MCF 10A (cell line): ENCODE results near the gene TMEM94. TPM values are rescaled to one million over a fixed set of nuclear protein-coding genes. Genes with fewer than 3 reads are reported as not detected.

ENCODE experiments used
- BruUV-seq: library from RNA; stranded (reverse); fragments of 400-500 nt; replicated peaks from 2 replicates; lab custom pipeline; 2021; lab: Mats Ljungman, UMichigan
- CTCF ChIA-PET: fragments of 300-600 bp; sonication (Branson Sonifier 250); formaldehyde crosslinking; extraction: SDS; loops from one replicate; lab custom pipeline; 2021; ENCODE audit warnings: antibody characterized with exemption, inconsistent platforms; lab: Yijun Ruan, JAX
- POLR2A ChIA-PET: fragments of 300-600, 350-650 bp; sonication (Branson Sonifier 250); formaldehyde crosslinking; extraction: SDS; loops from one replicate; lab custom pipeline; 2020; ENCODE audit warnings: antibody characterized with exemption, inconsistent platforms; lab: Yijun Ruan, JAX
- DNase-seq: peaks from one replicate; pipeline ENCODE4 v3.0.0-alpha.2; 2018; ENCODE audit not compliant: unreplicated experiment
- H3K27ac Mint-ChIP-seq: one replicate; pipeline ENCODE4 v1.8.0; 2022; ENCODE audit warnings: mild to moderate bottlenecking, low read depth, mixed read lengths; ENCODE audit not compliant: unreplicated experiment
- H3K27me3 Mint-ChIP-seq: one replicate; pipeline ENCODE4 v1.8.0; 2022; ENCODE audit warnings: mixed read lengths; ENCODE audit not compliant: insufficient read depth, unreplicated experiment
- H3K36me3 Mint-ChIP-seq: one replicate; pipeline ENCODE4 v1.8.0; 2022; ENCODE audit warnings: mild to moderate bottlenecking, moderate library complexity, mixed read lengths; ENCODE audit not compliant: insufficient read depth, unreplicated experiment
- H3K4me1 Mint-ChIP-seq: one replicate; pipeline ENCODE4 v1.8.0; 2022; ENCODE audit warnings: mixed read lengths; ENCODE audit not compliant: insufficient read depth, unreplicated experiment
- H3K4me3 Mint-ChIP-seq: one replicate; pipeline ENCODE4 v1.8.0; 2022; ENCODE audit warnings: mild to moderate bottlenecking, moderate library complexity, mixed read lengths; ENCODE audit not compliant: unreplicated experiment
- H3K9me3 Mint-ChIP-seq: one replicate; pipeline ENCODE4 v1.8.0; 2022; ENCODE audit warnings: mixed read lengths; ENCODE audit not compliant: unreplicated experiment
- intact Hi-C: fragments of 100-400 bp; cut with micrococcal nuclease; formaldehyde crosslinking; loops from 2 replicates; pipeline ENCODE4 v1.14.1; 2022
- total RNA-seq: library from RNA; stranded (reverse); gene quantifications from 2 replicates; pipeline ENCODE4 v1.2.3, GENCODE V29; 2022
- TF ChIP-seq, protein P1 (sequence below): fragments of 200-600 bp; IDR thresholded peaks from one replicate; pipeline ENCODE4 v1.8.0; 2022; ENCODE audit warnings: antibody characterized with exemption, mild to moderate bottlenecking; ENCODE audit not compliant: unreplicated experiment

Gene TMEM94
- total RNA-seq, 1 experiment from 2014 or later, result 42.8 TPM

DNA sequence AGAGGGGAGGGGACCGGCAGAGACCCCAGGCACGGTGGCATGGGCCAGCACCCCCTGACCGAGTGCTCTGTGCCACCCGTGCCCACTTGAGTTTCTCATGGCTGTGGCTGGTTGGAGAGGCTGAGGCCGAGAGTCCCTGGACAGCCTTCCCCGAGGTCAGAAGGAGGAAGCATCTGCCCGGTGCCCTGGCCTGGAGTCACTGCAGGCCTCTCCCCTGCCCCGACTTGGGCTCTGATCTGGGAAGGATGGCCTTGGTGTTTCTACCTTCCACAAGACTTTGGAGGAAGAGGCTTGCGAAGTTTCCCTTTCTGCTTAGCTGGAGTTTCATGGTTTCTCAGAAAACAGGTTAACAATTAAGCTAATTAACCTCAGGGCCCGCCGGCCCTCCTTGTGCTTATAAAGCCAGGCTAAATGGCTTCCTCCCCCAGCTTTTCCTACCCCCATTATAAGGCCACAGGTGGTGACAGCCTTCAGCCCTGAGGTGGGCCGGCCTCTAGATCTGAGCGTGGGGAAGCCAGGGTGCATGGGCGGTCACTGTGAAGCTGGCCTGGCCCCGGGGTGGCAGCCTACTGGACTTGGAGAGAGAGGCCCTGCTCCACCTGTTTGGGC is 86.4 kb downstream of the TMEM94 start:
- no peak for DNase-seq
- no peaks in the 10 kb centered on the region for H3K9me3 Mint-ChIP-seq
- no peaks in the 10 kb centered on the region for H3K4me1 Mint-ChIP-seq
- POLR2A ChIA-PET, result interaction anchor here (0.7 kb wide), 1 partner anchor 355 kb away, joined by 3 read pairs; no protein-coding TSS in a partner anchor
- no peak overlapping the region for H3K27ac Mint-ChIP-seq
- H3K36me3 Mint-ChIP-seq, result no peaks in the 10 kb centered on the region
- no peaks in the 10 kb centered on the region for H3K27me3 Mint-ChIP-seq
- BruUV-seq, result no TSS peak
- intact Hi-C loops, result no loop called here
- H3K4me3 Mint-ChIP-seq, result no peak overlapping the region
- TF ChIP-seq, protein P1, sequence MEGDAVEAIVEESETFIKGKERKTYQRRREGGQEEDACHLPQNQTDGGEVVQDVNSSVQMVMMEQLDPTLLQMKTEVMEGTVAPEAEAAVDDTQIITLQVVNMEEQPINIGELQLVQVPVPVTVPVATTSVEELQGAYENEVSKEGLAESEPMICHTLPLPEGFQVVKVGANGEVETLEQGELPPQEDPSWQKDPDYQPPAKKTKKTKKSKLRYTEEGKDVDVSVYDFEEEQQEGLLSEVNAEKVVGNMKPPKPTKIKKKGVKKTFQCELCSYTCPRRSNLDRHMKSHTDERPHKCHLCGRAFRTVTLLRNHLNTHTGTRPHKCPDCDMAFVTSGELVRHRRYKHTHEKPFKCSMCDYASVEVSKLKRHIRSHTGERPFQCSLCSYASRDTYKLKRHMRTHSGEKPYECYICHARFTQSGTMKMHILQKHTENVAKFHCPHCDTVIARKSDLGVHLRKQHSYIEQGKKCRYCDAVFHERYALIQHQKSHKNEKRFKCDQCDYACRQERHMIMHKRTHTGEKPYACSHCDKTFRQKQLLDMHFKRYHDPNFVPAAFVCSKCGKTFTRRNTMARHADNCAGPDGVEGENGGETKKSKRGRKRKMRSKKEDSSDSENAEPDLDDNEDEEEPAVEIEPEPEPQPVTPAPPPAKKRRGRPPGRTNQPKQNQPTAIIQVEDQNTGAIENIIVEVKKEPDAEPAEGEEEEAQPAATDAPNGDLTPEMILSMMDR, result no peak
- CTCF ChIA-PET, result no interaction called here

GRCh38 chr17:75544250-75544649 is 87.8 kb downstream of the TMEM94 start:
- DNase-seq, result no peak
- no peaks in the 10 kb centered on the region for H3K9me3 Mint-ChIP-seq
- H3K27me3 Mint-ChIP-seq, result no peaks in the 10 kb centered on the region
- intact Hi-C loops, result no loop called here
- H3K27ac Mint-ChIP-seq, result no peak overlapping the region
- TF ChIP-seq, protein P1, result no peak
- no peaks in the 10 kb centered on the region for H3K4me1 Mint-ChIP-seq
- BruUV-seq, result no TSS peak
- CTCF ChIA-PET, result no interaction called here
- POLR2A ChIA-PET, result no interaction called here
- H3K36me3 Mint-ChIP-seq, result peaks cover 4% of the 10 kb centered on the region
- no peak overlapping the region for H3K4me3 Mint-ChIP-seq

DNA sequence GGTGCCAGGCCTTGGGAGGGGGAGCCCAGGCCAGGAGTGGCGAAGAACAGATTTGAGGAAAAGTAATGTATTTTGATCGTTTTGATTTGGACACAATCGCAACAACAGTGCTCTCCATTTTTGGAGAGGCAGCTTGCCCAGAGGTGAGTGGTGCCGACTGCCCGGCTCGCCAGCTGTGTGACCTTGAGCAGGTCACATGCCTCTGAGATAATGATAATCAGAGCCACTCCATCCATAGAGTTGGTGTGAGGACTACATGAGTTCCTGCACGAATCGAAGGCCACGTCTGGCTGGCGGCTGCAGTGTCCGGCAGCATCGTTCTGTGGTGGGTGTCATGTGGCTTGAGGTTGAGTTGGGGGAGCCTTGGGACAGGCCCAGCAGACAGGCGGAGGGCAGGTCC is 89.7 kb downstream of the TMEM94 start:
- Mint-ChIP-seq H3K4me3 (no peak overlapping the region), H3K27me3 (no peaks in the 10 kb centered on the region), H3K4me1 (no peaks in the 10 kb centered on the region), H3K36me3 (peaks cover 4% of the 10 kb centered on the region), H3K9me3 (no peaks in the 10 kb centered on the region), H3K27ac (no peak overlapping the region)
- POLR2A ChIA-PET, result no interaction called here
- TF ChIP-seq, protein P1, result no peak
- intact Hi-C loops, result no loop called here
- no TSS peak for BruUV-seq
- CTCF ChIA-PET, result interaction anchor here (0.6 to 1.7 kb wide), 2 partner anchors 11 to 15 kb away, joined by 3 read pairs; no protein-coding TSS in a partner anchor
- no peak for DNase-seq

DNA sequence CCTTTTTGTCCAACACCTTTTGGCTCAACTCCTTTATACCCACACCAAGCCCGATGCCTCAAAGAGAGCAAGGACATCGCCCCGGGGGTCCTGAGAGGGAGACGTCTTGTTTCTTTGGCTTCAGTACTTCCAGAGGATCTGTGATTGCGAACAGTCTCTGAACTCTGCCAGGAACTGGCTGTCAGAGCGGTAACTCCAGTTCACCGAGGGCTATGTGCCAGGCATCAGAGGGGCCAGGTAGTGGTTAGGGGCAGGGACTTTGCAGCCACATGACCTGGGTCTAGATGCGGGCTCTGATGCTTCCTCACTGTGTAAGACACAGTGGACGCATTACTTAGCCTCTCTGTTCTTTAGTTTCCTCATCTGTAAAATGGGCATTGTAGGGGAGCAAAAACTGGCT is 90.7 kb downstream of the TMEM94 start:
- intact Hi-C loops, result no loop called here
- Mint-ChIP-seq H3K36me3 (peaks cover 4% of the 10 kb centered on the region), H3K27me3 (no peaks in the 10 kb centered on the region), H3K27ac (no peak overlapping the region), H3K4me1 (no peaks in the 10 kb centered on the region), H3K9me3 (no peaks in the 10 kb centered on the region), H3K4me3 (no peak overlapping the region)
- TF ChIP-seq, protein P1, result no peak
- no TSS peak for BruUV-seq
- POLR2A ChIA-PET, result interaction anchor here (0.5 kb wide), 1 partner anchor 32 kb away, joined by 3 read pairs; no protein-coding TSS in a partner anchor
- CTCF ChIA-PET, result no interaction called here
- no peak for DNase-seq
